ENCODE results near the gene GPR42.

DNA sequence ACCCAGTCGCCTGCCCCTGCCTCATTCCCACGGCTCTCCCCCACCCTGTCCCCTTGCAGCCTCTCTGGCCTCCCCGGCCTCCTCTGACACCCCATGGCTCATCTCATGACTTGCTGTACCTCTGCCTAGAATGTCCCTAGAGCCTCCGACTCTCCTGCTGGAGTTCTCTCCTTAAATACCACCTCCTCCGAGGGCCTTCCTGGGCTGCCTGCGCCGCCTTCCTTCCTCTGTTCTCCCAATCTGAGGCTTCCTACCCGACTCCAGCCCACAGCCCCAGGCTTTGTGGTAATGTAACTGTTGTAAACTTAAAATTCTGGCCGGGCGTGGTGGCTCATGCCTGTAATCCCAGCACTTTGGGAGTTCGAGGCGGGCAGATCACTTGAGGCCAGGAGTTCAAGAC, 27.7 kb downstream of the GPR42 start:
- no peak for TF ChIP-seq EZH2 (IDR thresholded peaks at IDR 0.05; ENCODE audit: borderline replicate concordance, insufficient read depth, low read depth, low read length, poor library complexity, severe bottlenecking)
- TF ChIP-seq CTCF (IDR thresholded peaks at IDR 0.05), result no peak

Measured in B cell (primary cell).